Neural cell (in vitro differentiated cells): Measurements from ENCODE around the gene RAPGEF5. TPM values are rescaled to one million over a fixed set of nuclear protein-coding genes. Genes with fewer than 3 reads are reported as not detected.

Experiments used
- H2AFZ ChIP-seq: fragments of 200-600, 300-800 bp; sonication (generic), shearing (Covaris generic); 2 replicates; pipeline ENCODE4 v1.6.0; 2014; ENCODE audit warnings: low read depth, mild to moderate bottlenecking, antibody characterized with exemption, low read length, moderate library complexity
- H3F3A ChIP-seq: fragments of 200-600 bp; shearing (Covaris generic); 2 replicates; pipeline ENCODE4 v1.6.1; 2016; ENCODE audit warnings: mild to moderate bottlenecking, moderate library complexity, mixed read lengths, antibody characterized with exemption, low read length; ENCODE audit not compliant: insufficient read depth, poor library complexity, severe bottlenecking
- H3K27ac ChIP-seq: fragments of 200-600, 300-800 bp; sonication (generic), shearing (Covaris generic); 2 replicates; pipeline ENCODE4 v1.5.1; 2014; ENCODE audit warnings: mild to moderate bottlenecking, low read length, moderate library complexity
- H3K27me3 ChIP-seq: fragments of 300-800, 200-600 bp; sonication (generic), shearing (Covaris generic); 2 replicates; pipeline ENCODE4 v1.6.0; 2014; ENCODE audit warnings: mild to moderate bottlenecking, low read depth, low read length, moderate library complexity; ENCODE audit not compliant: insufficient read depth
- H3K36me3 ChIP-seq: fragments of 300-800, 200-600 bp; sonication (generic), shearing (Covaris generic); 2 replicates; pipeline ENCODE4 v1.5.1; 2014; ENCODE audit warnings: mild to moderate bottlenecking, antibody characterized with exemption, low read length, moderate library complexity; ENCODE audit not compliant: insufficient read depth
- H3K4me2 ChIP-seq: fragments of 300-800, 200-600 bp; sonication (generic), shearing (Covaris generic); 2 replicates; pipeline ENCODE4 v1.6.0; 2014; ENCODE audit warnings: mild to moderate bottlenecking, low read length
- H3K4me3 ChIP-seq: fragments of 300-800, 200-600 bp; sonication (generic), shearing (Covaris generic); 2 replicates; pipeline ENCODE4 v1.5.1; 2014; ENCODE audit warnings: mild to moderate bottlenecking, low read length, moderate library complexity
- H3K79me2 ChIP-seq: fragments of 200-600 bp; shearing (Covaris generic); replicated peaks from 2 replicates; pipeline ENCODE4 v1.6.0; 2014; ENCODE audit warnings: mild to moderate bottlenecking, low read length, moderate library complexity; ENCODE audit not compliant: insufficient read depth
- H3K9ac ChIP-seq: fragments of 300-800, 200-600 bp; sonication (generic), shearing (Covaris generic); 2 replicates; pipeline ENCODE4 v1.6.1; 2016; ENCODE audit warnings: mild to moderate bottlenecking, low read length, mixed read lengths
- H3K9me2 ChIP-seq: fragments of 200-600 bp; shearing (Covaris generic); 2 replicates; pipeline ENCODE4 v1.6.1; 2016; ENCODE audit warnings: mild to moderate bottlenecking, low read length, mixed read lengths; ENCODE audit not compliant: insufficient read depth
- H3K9me3 ChIP-seq: fragments of 200-600, 300-800 bp; sonication (generic), shearing (Covaris generic); 2 replicates; pipeline ENCODE4 v1.6.1; 2016; ENCODE audit warnings: mild to moderate bottlenecking, mixed run types, low read length, moderate library complexity, mixed read lengths
- H4K20me1 ChIP-seq: fragments of 200-600 bp; shearing (Covaris generic); 2 replicates; pipeline ENCODE4 v1.6.1; 2016; ENCODE audit warnings: mild to moderate bottlenecking, mixed run types; ENCODE audit not compliant: insufficient read depth
- CTCF ChIP-seq: fragments of 450-650 bp; IDR thresholded peaks from 2 replicates; pipeline ENCODE4 v1.5.1; 2014; ENCODE audit warnings: antibody characterized with exemption, mild to moderate bottlenecking, moderate library complexity; ENCODE audit not compliant: poor library complexity, severe bottlenecking
- EP300 ChIP-seq: fragments of 450-650 bp; conservative IDR thresholded peaks from 2 replicates; pipeline ENCODE4 v1.6.1; 2014; ENCODE audit warnings: antibody characterized with exemption, mild to moderate bottlenecking, moderate library complexity; ENCODE audit not compliant: poor library complexity, severe bottlenecking
- EZH2 ChIP-seq: fragments of 200-600, 300-800 bp; shearing (Covaris generic), sonication (generic); IDR thresholded peaks from 2 replicates; pipeline ENCODE4 v1.6.1; 2014; ENCODE audit warnings: antibody characterized with exemption, low read length, borderline replicate concordance, mild to moderate bottlenecking; ENCODE audit not compliant: insufficient read depth, poor library complexity, severe bottlenecking
- MXI1 ChIP-seq: fragments of 450-650 bp; conservative IDR thresholded peaks from 2 replicates; pipeline ENCODE4 v1.6.1; 2014; ENCODE audit warnings: antibody characterized with exemption, mild to moderate bottlenecking; ENCODE audit not compliant: poor library complexity, severe bottlenecking
- POLR2AphosphoS5 ChIP-seq: IDR thresholded peaks from 2 replicates; pipeline ENCODE4 v1.6.1; 2012
- RAD21 ChIP-seq: fragments of 450-650 bp; conservative IDR thresholded peaks from 2 replicates; pipeline ENCODE4 v1.6.1; 2014; ENCODE audit warnings: antibody characterized with exemption, mild to moderate bottlenecking, moderate library complexity
- REST ChIP-seq: IDR thresholded peaks from 2 replicates; pipeline ENCODE4 v1.6.1; 2012; ENCODE audit warnings: borderline replicate concordance
- SMC3 ChIP-seq: fragments of 450-650 bp; conservative IDR thresholded peaks from 2 replicates; pipeline ENCODE4 v1.6.1; 2014; ENCODE audit warnings: antibody characterized with exemption, mild to moderate bottlenecking, moderate library complexity; ENCODE audit not compliant: poor library complexity
- TAF1 ChIP-seq: IDR thresholded peaks from 2 replicates; pipeline ENCODE4 v1.6.1; 2012; ENCODE audit warnings: low read depth
- polyA plus RNA-seq: library from polyadenylated mRNA; depleted of rRNA; stranded (reverse); fragments of >200 nt; gene quantifications from 2 replicates; pipeline ENCODE4 v1.2.3, GENCODE V29; 2014

RAPGEF5 gene
- polyA plus RNA-seq, 1 donor from 2014 or later, result 48.0 TPM

GRCh38 chr7:22320416-22320815, 36.5 kb downstream of the RAPGEF5 start:
- Histone ChIP-seq H3K4me2 (no peak overlapping the region), H3K27me3 (no peaks in the 10 kb centered on the region), H3K27ac (no peak overlapping the region), H3K36me3 (no peaks in the 10 kb centered on the region), H3K9me3 (no peaks in the 10 kb centered on the region), H3K9ac (no peak overlapping the region), H3K9me2 (no peaks in the 10 kb centered on the region), H3K79me2 (no peaks in the 10 kb centered on the region), H2AFZ (no peak overlapping the region), H4K20me1 (no peaks in the 10 kb centered on the region), H3F3A (no peaks in the 10 kb centered on the region), H3K4me3 (no peak overlapping the region)
- TF ChIP-seq TAF1 (no peak), MXI1 (no peak), CTCF (no peak), RAD21 (no peak), EP300 (no peak), REST (no peak), POLR2AphosphoS5 (no peak), EZH2 (no peak), SMC3 (no peak)

GRCh38 chr7:22319424-22320403, 37.2 kb downstream of the RAPGEF5 start:
- H3K27ac ChIP-seq, result no peak overlapping the region

More at GRCh38 chr7:22319424-22320403, 37.2 kb downstream of the RAPGEF5 start:
- TF ChIP-seq RAD21 (no peak), REST (no peak), SMC3 (no peak), MXI1 (no peak), TAF1 (no peak), EZH2 (no peak), POLR2AphosphoS5 (no peak), EP300 (no peak), CTCF (no peak)
- H3K4me3 ChIP-seq, result no peak overlapping the region
- H3K4me2 ChIP-seq, result no peak overlapping the region
- H3K9me3 ChIP-seq, result no peaks in the 10 kb centered on the region
- H4K20me1 ChIP-seq, result no peaks in the 10 kb centered on the region
- H3K79me2 ChIP-seq, result no peaks in the 10 kb centered on the region
- no peak overlapping the region for H2AFZ ChIP-seq
- no peak overlapping the region for H3K9ac ChIP-seq
- H3K27me3 ChIP-seq, result no peaks in the 10 kb centered on the region
- no peaks in the 10 kb centered on the region for H3K36me3 ChIP-seq
- H3K9me2 ChIP-seq, result no peaks in the 10 kb centered on the region
- H3F3A ChIP-seq, result no peaks in the 10 kb centered on the region
